Peyer's patch (tissue), 4 donors: ENCODE results near the gene ZNRF3. TPM values are rescaled to one million over a fixed set of nuclear protein-coding genes. Genes with fewer than 3 reads are reported as not detected.
A peak's percentile ranks its signal among the peaks of the same experiment; 100 is the strongest.

Source experiments
- DNase-seq, 3 donors: peaks; one replicate each; pipeline ENCODE4 v3.0.0-alpha.2; 2017 to 2019
- H3K27ac ChIP-seq, 4 donors: fragments of 200-600 bp; sonication (generic); one replicate each; pipeline ENCODE4 v1.5.1; 2016 to 2019
- H3K27me3 ChIP-seq, 2 donors: fragments of 200-600 bp; sonication (generic); one replicate each; pipeline ENCODE4 v1.5.1; 2019
- H3K36me3 ChIP-seq, 3 donors: fragments of 200-600 bp; sonication (generic); one replicate each; pipeline ENCODE4 v1.5.1; 2016 to 2019
- H3K4me1 ChIP-seq, 4 donors: fragments of 200-600 bp; sonication (generic); one replicate each; pipeline ENCODE4 v1.5.1; 2016 to 2019
- H3K4me3 ChIP-seq, 4 donors: fragments of 200-600 bp; sonication (generic); 1 replicate in 3 of 4; 2 replicates in 1 of 4; pipeline ENCODE4 v1.5.1; 2016 to 2019; ENCODE audit warnings: mild to moderate bottlenecking in 1 of 4
- H3K9me3 ChIP-seq, 4 donors: fragments of 200-600 bp; sonication (generic); one replicate each; pipeline ENCODE4 v1.5.1; 2016 to 2019; ENCODE audit warnings: mild to moderate bottlenecking in 1 of 4
- POLR2A ChIP-seq, 2 donors: fragments of 450-650 bp; IDR thresholded peaks; one replicate each; pipeline ENCODE4 v1.5.1; 2017; ENCODE audit warnings: antibody characterized with exemption in 2 of 2, mild to moderate bottlenecking in 2 of 2, moderate library complexity in 2 of 2
- total RNA-seq, 4 donors: library from RNA; depleted of rRNA; stranded (reverse); fragments of >200 nt; gene quantifications; one replicate each; pipeline ENCODE4 v1.1.0, GENCODE V29; 2016
- TF ChIP-seq, protein P1 (sequence below), 6 experiments: fragments of 450-650 bp in 4 of 6; fragments of 200-600 bp in 2 of 6; sonication (generic) in 1 of 6; IDR thresholded peaks; one replicate each; pipeline ENCODE4 v1.5.1; 2017 to 2019; ENCODE audit warnings: antibody characterized with exemption in 6 of 6, mild to moderate bottlenecking in 3 of 6, moderate library complexity in 1 of 6

Gene ZNRF3
- total RNA-seq, 4 donors from 2014 or later: 5.8 to 17.6 (median 8.0) TPM

DNA sequence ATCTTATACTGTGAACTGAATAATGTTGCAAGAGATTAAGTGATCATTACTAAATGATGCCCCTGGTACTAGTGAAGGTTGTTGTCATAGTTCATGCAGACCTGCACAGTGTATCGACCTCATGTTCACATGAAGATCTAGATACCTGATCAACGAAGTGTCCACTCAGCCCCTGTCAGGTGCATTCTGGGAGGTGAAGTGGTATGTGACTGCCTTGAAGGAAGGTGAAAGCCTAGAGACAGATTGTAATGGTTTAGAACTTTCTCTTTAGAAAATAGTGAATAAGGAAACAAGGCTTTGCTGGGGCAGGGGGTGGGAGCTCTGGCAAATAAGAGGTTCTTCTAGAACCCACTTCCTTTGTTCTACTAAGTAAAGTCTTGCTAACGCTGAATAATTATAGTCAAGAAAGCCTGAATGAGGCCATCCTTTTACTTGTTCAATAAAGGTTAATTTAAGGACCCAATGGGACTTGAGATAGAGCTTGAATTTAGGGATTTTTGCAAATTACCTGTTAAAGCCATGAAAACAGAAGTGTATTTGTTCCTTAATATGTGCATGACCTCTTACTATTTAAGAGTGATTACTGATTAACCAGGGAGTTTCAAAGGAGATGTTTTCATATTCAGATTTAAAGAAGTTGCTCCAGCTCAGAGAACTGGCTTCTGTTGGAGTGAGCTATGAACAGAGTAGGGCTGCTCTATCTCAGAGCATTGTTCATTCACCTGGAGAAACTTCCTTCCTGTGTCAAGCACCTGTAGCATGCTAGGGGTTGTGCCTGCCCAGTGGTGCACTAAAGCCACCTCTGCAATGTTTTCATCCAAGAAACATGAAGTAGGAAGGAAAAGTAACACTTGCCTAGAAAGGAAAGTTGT, 132.9 kb downstream of the ZNRF3 start:
- H3K9me3 ChIP-seq: no peaks in the 10 kb centered on the region
- peak overlapping the region in 1 of 4 donors; percentile 8 for H3K27ac ChIP-seq
- H3K36me3 ChIP-seq: no peaks in the 10 kb centered on the region
- H3K4me1 ChIP-seq: peaks cover 0 to 22% (median 0%) of the 10 kb centered on the region in 4 donors
- no peaks in the 10 kb centered on the region for H3K27me3 ChIP-seq
- no peak for DNase-seq
- TF ChIP-seq, protein P1, sequence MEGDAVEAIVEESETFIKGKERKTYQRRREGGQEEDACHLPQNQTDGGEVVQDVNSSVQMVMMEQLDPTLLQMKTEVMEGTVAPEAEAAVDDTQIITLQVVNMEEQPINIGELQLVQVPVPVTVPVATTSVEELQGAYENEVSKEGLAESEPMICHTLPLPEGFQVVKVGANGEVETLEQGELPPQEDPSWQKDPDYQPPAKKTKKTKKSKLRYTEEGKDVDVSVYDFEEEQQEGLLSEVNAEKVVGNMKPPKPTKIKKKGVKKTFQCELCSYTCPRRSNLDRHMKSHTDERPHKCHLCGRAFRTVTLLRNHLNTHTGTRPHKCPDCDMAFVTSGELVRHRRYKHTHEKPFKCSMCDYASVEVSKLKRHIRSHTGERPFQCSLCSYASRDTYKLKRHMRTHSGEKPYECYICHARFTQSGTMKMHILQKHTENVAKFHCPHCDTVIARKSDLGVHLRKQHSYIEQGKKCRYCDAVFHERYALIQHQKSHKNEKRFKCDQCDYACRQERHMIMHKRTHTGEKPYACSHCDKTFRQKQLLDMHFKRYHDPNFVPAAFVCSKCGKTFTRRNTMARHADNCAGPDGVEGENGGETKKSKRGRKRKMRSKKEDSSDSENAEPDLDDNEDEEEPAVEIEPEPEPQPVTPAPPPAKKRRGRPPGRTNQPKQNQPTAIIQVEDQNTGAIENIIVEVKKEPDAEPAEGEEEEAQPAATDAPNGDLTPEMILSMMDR (IDR thresholded peaks at IDR 0.05): no peak
- TF ChIP-seq POLR2A (IDR thresholded peaks at IDR 0.05): no peak
- no peak overlapping the region for H3K4me3 ChIP-seq

DNA sequence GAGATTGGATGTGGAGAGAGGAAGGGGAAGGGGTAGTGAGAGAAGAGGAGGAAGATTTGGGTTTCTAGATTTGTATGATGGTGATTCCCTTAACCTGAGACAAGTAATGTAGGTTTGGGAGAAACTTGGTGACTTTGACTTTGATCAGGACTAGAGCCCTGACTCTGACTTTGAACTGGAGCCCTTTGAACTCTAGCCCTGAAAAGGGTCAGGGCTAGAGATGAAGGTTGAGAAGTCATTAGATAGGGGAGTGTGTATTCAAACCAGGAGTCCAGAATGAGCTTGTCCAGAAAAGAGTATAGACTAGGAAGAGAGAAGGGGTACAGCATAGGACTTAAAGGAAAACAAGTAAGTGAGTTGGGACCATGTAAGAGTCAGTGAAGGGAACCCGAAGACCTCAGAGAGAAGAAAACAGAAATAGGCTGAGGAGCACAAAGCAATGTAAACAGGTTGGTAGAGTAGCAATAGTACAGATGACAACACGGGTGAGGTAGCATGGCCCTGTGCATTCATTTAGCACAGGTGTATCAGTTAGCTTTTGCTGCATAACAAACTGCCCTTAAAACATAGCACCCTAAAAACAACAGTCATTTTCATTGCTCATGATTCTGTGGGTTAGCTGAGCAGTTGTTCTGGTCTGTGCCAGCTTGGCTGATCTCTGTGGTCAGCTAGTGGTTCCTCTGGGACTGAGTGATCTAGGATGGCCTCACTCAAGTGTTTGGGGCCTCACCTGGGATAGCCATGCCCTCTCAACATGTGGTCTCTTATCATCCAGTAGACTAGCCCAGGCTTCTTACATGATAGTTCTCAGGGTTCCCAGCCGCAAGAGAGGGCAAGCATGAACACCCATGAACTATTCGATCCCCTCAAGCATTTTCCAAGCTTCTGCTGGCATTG, 135.2 kb downstream of the ZNRF3 start:
- H3K27ac ChIP-seq: no peak overlapping the region
- no peaks in the 10 kb centered on the region for H3K9me3 ChIP-seq
- H3K4me3 ChIP-seq: no peak overlapping the region
- no peaks in the 10 kb centered on the region for H3K27me3 ChIP-seq
- H3K36me3 ChIP-seq: no peaks in the 10 kb centered on the region
- no peak for DNase-seq
- TF ChIP-seq, protein P1 (IDR thresholded peaks at IDR 0.05): no peak
- no peak for TF ChIP-seq POLR2A (IDR thresholded peaks at IDR 0.05)
- peaks cover 0 to 18% (median 0%) of the 10 kb centered on the region in 4 donors for H3K4me1 ChIP-seq

DNA sequence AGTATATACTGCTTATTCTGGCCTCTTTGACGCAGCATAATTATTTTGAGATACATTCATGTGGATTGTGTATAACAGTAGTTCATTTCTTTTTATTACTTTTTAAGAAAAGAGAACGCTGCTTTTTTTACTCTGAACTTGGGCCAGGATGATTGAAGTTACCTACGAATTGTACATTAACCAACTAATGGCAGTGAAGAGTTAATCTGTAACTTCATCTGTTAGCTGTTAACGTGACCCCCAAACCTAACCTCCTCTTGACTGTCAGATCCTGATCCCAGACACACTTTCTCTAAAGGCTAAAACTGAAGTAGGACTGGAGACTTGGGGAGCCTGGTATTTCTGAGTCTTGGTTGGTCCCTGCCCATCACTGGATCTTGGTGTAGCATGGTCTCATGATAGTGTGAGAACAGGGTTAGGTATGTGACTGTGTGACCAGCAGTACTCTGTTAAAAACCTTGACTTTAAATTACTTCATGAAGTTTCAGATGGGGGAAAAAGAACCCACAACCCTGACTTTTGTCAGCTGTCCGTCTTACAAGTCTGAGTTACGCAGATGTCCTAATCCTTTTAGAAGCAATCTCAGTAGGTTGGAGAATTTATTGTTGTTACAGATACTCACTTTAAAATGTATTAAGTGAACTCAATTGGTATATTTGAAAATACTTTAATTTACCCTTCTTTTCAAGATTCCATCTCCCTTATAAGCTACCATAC, 138.9 kb downstream of the ZNRF3 start:
- H3K4me3 ChIP-seq: no peak overlapping the region
- H3K36me3 ChIP-seq: no peaks in the 10 kb centered on the region
- H3K4me1 ChIP-seq: peaks cover 0 to 11% (median 0%) of the 10 kb centered on the region in 4 donors
- no peaks in the 10 kb centered on the region for H3K27me3 ChIP-seq
- no peaks in the 10 kb centered on the region for H3K9me3 ChIP-seq
- H3K27ac ChIP-seq: peak overlapping the region in 1 of 4 donors; percentile 8
- DNase-seq: no peak
- TF ChIP-seq, protein P1 (IDR thresholded peaks at IDR 0.05): no peak
- no peak for TF ChIP-seq POLR2A (IDR thresholded peaks at IDR 0.05)

DNA sequence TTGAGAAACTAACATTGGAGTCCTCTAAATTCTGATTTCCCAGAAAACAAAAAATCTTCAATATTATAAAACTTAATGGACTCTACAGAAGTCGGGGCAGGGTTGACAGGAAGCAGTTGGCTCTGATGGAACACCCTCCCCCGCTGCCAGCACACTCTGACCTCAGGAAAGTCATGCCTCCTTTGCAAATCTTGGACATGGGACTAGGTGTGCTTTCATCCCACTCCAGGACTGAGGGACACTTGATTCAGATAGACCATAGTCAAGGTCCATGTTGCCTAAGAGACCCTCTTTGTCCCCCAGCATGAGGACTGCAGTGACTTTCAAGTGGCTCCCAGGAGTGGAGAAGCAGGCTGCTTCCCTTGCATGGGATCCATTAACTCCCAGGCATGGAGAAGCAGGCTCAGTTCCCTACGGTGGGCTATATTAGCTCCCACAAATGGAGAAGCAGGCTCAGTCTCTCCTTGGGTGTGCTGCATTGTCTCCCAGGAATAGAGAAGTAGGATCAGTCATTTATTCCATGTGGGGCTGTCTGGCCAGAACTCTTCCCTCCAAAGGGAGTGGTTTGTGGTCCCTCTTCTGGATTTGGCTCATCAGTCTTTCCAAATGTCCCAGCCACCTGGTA, 139.9 kb downstream of the ZNRF3 start:
- DNase-seq: no peak
- H3K9me3 ChIP-seq: no peaks in the 10 kb centered on the region
- no peak overlapping the region for H3K4me3 ChIP-seq
- no peaks in the 10 kb centered on the region for H3K36me3 ChIP-seq
- no peaks in the 10 kb centered on the region for H3K27me3 ChIP-seq
- TF ChIP-seq POLR2A (IDR thresholded peaks at IDR 0.05): no peak
- TF ChIP-seq, protein P1 (IDR thresholded peaks at IDR 0.05): no peak
- peaks cover 0 to 12% (median 0%) of the 10 kb centered on the region in 4 donors for H3K4me1 ChIP-seq
- H3K27ac ChIP-seq: peak overlapping the region in 3 of 4 donors; percentile 9 to 22 (median 9)

DNA sequence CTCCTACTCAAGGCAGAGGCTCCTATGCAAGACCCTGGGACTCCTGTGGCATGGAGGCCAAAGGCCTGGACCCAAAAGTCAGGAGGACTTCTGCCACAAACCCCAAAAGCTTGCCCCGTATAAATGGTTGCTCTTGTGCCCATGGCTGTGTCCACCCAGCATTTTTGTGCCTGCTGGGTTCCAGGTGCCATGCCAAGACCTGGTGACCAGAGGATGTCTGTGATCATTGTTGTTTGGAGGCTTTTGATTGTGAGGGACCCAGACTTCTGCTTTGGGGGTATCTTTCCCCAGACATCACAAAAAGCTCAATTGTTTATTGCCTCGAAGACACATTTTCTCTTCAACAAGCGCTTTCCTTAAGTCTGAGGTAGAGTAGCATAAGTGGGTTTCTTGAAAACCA, 143.2 kb downstream of the ZNRF3 start:
- no peak for TF ChIP-seq POLR2A (IDR thresholded peaks at IDR 0.05)
- TF ChIP-seq, protein P1 (IDR thresholded peaks at IDR 0.05): no peak
- DNase-seq: no peak
- Histone ChIP-seq H3K36me3 (no peaks in the 10 kb centered on the region), H3K4me1 (peaks cover 0 to 40% (median 0%) of the 10 kb centered on the region in 4 donors), H3K9me3 (no peaks in the 10 kb centered on the region), H3K27ac (no peak overlapping the region), H3K4me3 (no peak overlapping the region), H3K27me3 (no peaks in the 10 kb centered on the region)
